Endothelial cell (in vitro differentiated cells): ENCODE measurements around the gene RPS29. TPM values are rescaled to one million over a fixed set of nuclear protein-coding genes. Genes with fewer than 3 reads are reported as not detected.

ENCODE experiments used
- DNase-seq: peaks from one replicate; pipeline ENCODE4 v3.0.0; 2021; ENCODE audit warnings: low spot score
- H3K27ac Mint-ChIP-seq: one replicate; pipeline ENCODE4 v1.8.0; 2021; ENCODE audit warnings: mixed read lengths, inconsistent platforms; ENCODE audit not compliant: unreplicated experiment
- H3K27me3 Mint-ChIP-seq: one replicate; pipeline ENCODE4 v1.8.0; 2021; ENCODE audit warnings: mild to moderate bottlenecking, moderate library complexity, mixed read lengths, inconsistent platforms; ENCODE audit not compliant: unreplicated experiment
- H3K36me3 Mint-ChIP-seq: one replicate; pipeline ENCODE4 v1.8.0; 2021; ENCODE audit warnings: mild to moderate bottlenecking, low read depth, mixed read lengths, inconsistent platforms; ENCODE audit not compliant: unreplicated experiment
- H3K4me1 Mint-ChIP-seq: one replicate; pipeline ENCODE4 v1.8.0; 2021; ENCODE audit warnings: mild to moderate bottlenecking, mixed read lengths, inconsistent platforms; ENCODE audit not compliant: unreplicated experiment
- H3K4me3 Mint-ChIP-seq: one replicate; pipeline ENCODE4 v1.8.0; 2021; ENCODE audit warnings: mild to moderate bottlenecking, mixed read lengths, inconsistent platforms; ENCODE audit not compliant: unreplicated experiment
- H3K9me3 Mint-ChIP-seq: one replicate; pipeline ENCODE4 v1.8.0; 2021; ENCODE audit warnings: mixed read lengths, inconsistent platforms; ENCODE audit not compliant: unreplicated experiment
- total RNA-seq: library from RNA; stranded (reverse); fragmentation: NEBNext Ultra II Directional; extraction: Animal tissue kit (Norgen Biotek cat#: 25700); gene quantifications from one replicate; pipeline ENCODE4 v1.2.1, GENCODE V29; 2021; ENCODE audit not compliant: unreplicated experiment
- TF ChIP-seq, protein P1 (sequence below): fragments of 200-600 bp; sonication (generic); IDR thresholded peaks from one replicate; pipeline ENCODE4 v1.5.0; 2021; ENCODE audit warnings: antibody characterized with exemption; ENCODE audit not compliant: unreplicated experiment

Gene RPS29
- total RNA-seq, 1 donor from 2014 or later: 2,246 TPM

DNA sequence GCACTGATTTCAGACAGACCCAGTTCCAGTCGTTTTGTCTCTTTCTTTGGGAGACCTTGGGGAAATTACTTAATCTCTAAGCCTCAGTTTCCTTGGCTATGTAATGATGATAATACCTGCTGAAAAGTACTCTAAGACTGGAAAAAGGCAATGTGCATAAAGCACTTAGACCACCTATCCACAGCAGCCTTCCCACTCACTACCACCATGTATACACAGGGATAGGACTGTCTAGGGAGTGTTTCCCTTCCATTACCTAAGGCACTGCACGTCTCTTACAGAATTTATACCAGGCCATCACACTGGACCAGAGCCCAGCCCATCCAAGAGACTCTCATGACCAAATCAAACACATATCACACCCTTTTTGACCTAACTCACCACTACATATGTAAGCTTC lies 6.3 kb downstream of the RPS29 start:
- peaks cover 11% of the 10 kb centered on the region for H3K27me3 Mint-ChIP-seq
- H3K27ac Mint-ChIP-seq: no peak overlapping the region
- no peaks in the 10 kb centered on the region for H3K9me3 Mint-ChIP-seq
- no peak for DNase-seq
- peaks cover 35% of the 10 kb centered on the region for H3K36me3 Mint-ChIP-seq
- H3K4me1 Mint-ChIP-seq: peaks cover 20% of the 10 kb centered on the region
- no peak overlapping the region for H3K4me3 Mint-ChIP-seq
- TF ChIP-seq, protein P1, sequence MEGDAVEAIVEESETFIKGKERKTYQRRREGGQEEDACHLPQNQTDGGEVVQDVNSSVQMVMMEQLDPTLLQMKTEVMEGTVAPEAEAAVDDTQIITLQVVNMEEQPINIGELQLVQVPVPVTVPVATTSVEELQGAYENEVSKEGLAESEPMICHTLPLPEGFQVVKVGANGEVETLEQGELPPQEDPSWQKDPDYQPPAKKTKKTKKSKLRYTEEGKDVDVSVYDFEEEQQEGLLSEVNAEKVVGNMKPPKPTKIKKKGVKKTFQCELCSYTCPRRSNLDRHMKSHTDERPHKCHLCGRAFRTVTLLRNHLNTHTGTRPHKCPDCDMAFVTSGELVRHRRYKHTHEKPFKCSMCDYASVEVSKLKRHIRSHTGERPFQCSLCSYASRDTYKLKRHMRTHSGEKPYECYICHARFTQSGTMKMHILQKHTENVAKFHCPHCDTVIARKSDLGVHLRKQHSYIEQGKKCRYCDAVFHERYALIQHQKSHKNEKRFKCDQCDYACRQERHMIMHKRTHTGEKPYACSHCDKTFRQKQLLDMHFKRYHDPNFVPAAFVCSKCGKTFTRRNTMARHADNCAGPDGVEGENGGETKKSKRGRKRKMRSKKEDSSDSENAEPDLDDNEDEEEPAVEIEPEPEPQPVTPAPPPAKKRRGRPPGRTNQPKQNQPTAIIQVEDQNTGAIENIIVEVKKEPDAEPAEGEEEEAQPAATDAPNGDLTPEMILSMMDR: no peak

DNA sequence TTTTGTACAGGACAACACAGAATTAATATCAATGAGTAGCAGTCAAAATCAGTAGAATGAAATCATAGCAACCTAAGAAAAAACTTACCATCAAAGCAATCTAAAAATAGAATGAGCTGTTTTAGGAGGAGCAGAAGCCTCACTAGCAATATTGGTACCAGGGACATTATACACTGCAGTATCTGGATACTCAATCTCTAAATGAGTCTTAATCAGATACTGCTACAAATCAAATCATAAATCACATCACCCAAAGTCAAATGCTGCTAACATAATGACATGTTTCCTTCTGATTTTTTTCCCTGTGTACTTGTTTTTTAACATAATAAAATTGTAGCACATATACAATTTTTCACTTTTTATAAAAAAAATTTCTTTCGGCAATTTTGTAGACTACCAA lies 8.0 kb downstream of the RPS29 start:
- Mint-ChIP-seq H3K4me3 (no peak overlapping the region), H3K27me3 (peaks cover 7% of the 10 kb centered on the region), H3K9me3 (no peaks in the 10 kb centered on the region), H3K4me1 (peaks cover 6% of the 10 kb centered on the region), H3K27ac (no peak overlapping the region), H3K36me3 (peaks cover 32% of the 10 kb centered on the region)
- DNase-seq: no peak
- TF ChIP-seq, protein P1: no peak

DNA sequence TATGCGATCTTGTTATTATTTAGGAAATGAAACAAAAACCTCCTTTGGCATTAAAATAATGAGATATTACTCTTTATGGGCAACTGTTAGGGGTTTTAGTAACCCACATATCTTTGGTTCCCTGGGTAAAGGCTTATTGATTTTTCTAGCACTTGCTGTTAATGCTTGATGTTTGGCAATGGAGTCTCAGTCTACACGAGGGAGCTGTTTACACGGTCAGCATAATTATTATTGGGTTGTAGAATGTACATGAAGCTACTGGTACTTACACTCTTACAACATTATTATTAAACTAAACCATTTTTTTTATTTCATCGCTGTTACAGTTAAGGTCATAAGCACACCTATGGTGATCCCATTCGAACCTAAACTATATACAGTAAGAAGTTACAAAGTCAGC lies 12.1 kb downstream of the RPS29 start:
- TF ChIP-seq, protein P1: no peak
- no peak overlapping the region for H3K4me3 Mint-ChIP-seq
- H3K27me3 Mint-ChIP-seq: no peaks in the 10 kb centered on the region
- DNase-seq: no peak
- H3K27ac Mint-ChIP-seq: no peak overlapping the region
- no peaks in the 10 kb centered on the region for H3K9me3 Mint-ChIP-seq
- no peaks in the 10 kb centered on the region for H3K4me1 Mint-ChIP-seq
- H3K36me3 Mint-ChIP-seq: peaks cover 19% of the 10 kb centered on the region

DNA sequence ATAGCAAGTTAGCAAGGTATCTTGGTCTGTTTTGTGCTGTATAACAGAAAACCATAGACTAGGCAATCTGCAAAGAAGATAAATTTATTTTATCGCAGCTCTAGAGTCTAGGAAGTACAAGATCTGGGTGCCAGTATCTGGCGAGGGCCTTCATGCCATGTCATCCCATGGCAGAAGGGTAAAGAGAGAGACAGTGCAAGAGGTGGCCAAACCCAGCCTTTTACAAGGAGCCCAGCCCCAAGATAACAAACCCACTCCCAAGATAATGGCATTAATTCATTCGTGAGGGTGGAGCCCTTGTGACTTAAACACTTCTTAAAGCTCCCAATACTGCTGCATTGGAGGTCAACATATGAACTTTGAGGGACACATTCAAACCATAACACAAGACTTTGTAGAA lies 16.9 kb downstream of the RPS29 start:
- Mint-ChIP-seq H3K27me3 (peaks cover 4% of the 10 kb centered on the region), H3K4me3 (no peak overlapping the region), H3K36me3 (peaks cover 7% of the 10 kb centered on the region), H3K4me1 (no peaks in the 10 kb centered on the region), H3K27ac (no peak overlapping the region), H3K9me3 (no peaks in the 10 kb centered on the region)
- no peak for DNase-seq
- TF ChIP-seq, protein P1: no peak

DNA sequence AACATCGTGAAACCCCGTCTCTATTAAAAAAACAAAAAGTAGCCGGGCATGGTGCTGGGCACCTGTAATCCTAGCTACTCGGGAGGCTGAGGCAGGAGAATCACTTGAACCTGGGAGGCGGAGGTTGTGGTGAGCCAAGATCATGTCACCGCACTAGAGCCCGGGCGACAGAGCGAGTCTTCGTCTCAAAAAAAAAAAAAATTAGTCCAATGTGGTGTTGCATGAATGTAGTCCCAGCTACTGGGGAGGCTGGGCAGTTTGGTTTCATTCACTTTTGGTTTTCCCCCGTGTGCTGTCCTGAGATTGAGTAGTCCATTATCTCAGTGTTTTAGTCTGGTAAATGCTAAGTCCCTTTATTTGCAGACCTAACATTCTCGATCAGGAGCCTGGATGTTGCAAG lies 19.5 kb downstream of the RPS29 start:
- Mint-ChIP-seq H3K4me3 (no peak overlapping the region), H3K4me1 (no peaks in the 10 kb centered on the region), H3K9me3 (no peaks in the 10 kb centered on the region), H3K36me3 (peaks cover 3% of the 10 kb centered on the region), H3K27ac (no peak overlapping the region), H3K27me3 (peaks cover 6% of the 10 kb centered on the region)
- DNase-seq: no peak
- TF ChIP-seq, protein P1: no peak
